GM23248 (cell line): ENCODE measurements around the gene KIAA2012.

Experiments used
- EZH2 ChIP-seq: fragments of 200-600 bp; sonication (generic); IDR thresholded peaks from 2 replicates; pipeline ENCODE4 v1.6.1; 2018; ENCODE audit warnings: antibody characterized with exemption, mild to moderate bottlenecking; ENCODE audit not compliant: insufficient read depth, poor library complexity, severe bottlenecking
- EZH2phosphoT487 ChIP-seq: fragments of 200-600 bp; sonication (generic); IDR thresholded peaks from 2 replicates; pipeline ENCODE4 v1.6.1; 2018; ENCODE audit warnings: antibody characterized with exemption, moderate library complexity, mild to moderate bottlenecking, low read depth; ENCODE audit not compliant: insufficient read depth

- TF ChIP-seq EZH2 (no peak), EZH2phosphoT487 (no peak)
Measured at GRCh38 chr2:202133200-202133908, 60.3 kb downstream of the KIAA2012 start.
